DOHH2 (cell line): Measurements from ENCODE around the gene ZNF429.

Source experiments
- H3F3A ChIP-seq: fragments of 200-600 bp; sonication (generic), shearing (Covaris generic); 2 replicates; pipeline ENCODE4 v1.6.0; 2016; ENCODE audit warnings: antibody characterized with exemption, mild to moderate bottlenecking; ENCODE audit not compliant: control insufficient read depth, insufficient read depth
- H3K27ac ChIP-seq: fragments of 200-600 bp; sonication (generic); 2 replicates; pipeline ENCODE4 v1.5.1; 2014; ENCODE audit warnings: low read depth, mild to moderate bottlenecking, low read length, moderate library complexity
- H3K27me3 ChIP-seq: fragments of 200-600 bp; sonication (generic); 2 replicates; pipeline ENCODE4 v1.6.1; 2014; ENCODE audit warnings: mild to moderate bottlenecking, low read length, mixed read lengths; ENCODE audit not compliant: control insufficient read depth
- H3K36me3 ChIP-seq: fragments of 200-600 bp; sonication (generic); 2 replicates; pipeline ENCODE4 v1.6.1; 2014; ENCODE audit warnings: mild to moderate bottlenecking, low read length, moderate library complexity, mixed read lengths; ENCODE audit not compliant: control insufficient read depth
- H3K4me1 ChIP-seq: fragments of 200-600 bp; sonication (generic); 2 replicates; pipeline ENCODE4 v1.6.1; 2014; ENCODE audit warnings: mild to moderate bottlenecking, low read length, mixed read lengths; ENCODE audit not compliant: control insufficient read depth
- H3K4me2 ChIP-seq: fragments of 200-600 bp; sonication (generic); 2 replicates; pipeline ENCODE4 v1.6.0; 2014; ENCODE audit warnings: mild to moderate bottlenecking, low read length, moderate library complexity
- H3K4me3 ChIP-seq: fragments of 200-600 bp; sonication (generic); 2 replicates; pipeline ENCODE4 v1.5.1; 2014; ENCODE audit warnings: mild to moderate bottlenecking, low read length, mixed read lengths
- H3K79me2 ChIP-seq: fragments of 200-600 bp; sonication (generic); 2 replicates; pipeline ENCODE4 v1.6.1; 2014; ENCODE audit warnings: mild to moderate bottlenecking, low read length, mixed read lengths; ENCODE audit not compliant: control insufficient read depth
- H3K9me2 ChIP-seq: fragments of 200-600 bp; sonication (generic); replicated peaks from 2 replicates; pipeline ENCODE4 v1.6.1; 2014; ENCODE audit warnings: mild to moderate bottlenecking, low read length, mixed read lengths; ENCODE audit not compliant: control insufficient read depth
- H3K9me3 ChIP-seq: fragments of 200-600 bp; sonication (generic); 2 replicates; pipeline ENCODE4 v1.6.1; 2014; ENCODE audit warnings: antibody characterized with exemption, low read length, mixed read lengths; ENCODE audit not compliant: control insufficient read depth, insufficient read depth
- H4K20me1 ChIP-seq: fragments of 200-600 bp; sonication (generic); 2 replicates; pipeline ENCODE4 v1.6.0; 2014; ENCODE audit warnings: low read depth, mild to moderate bottlenecking, antibody characterized with exemption, low read length, moderate library complexity; ENCODE audit not compliant: control insufficient read depth, insufficient read depth
- CTCF ChIP-seq: fragments of 200-600 bp; sonication (generic); IDR thresholded peaks from one replicate; pipeline ENCODE4 v1.5.1; 2014; ENCODE audit warnings: antibody characterized with exemption, mild to moderate bottlenecking, low read depth, low read length; ENCODE audit not compliant: poor library complexity, severe bottlenecking
- EZH2phosphoT487 ChIP-seq: fragments of 200-600 bp; sonication (generic); IDR thresholded peaks from 2 replicates; pipeline ENCODE4 v1.6.1; 2017; ENCODE audit warnings: borderline replicate concordance, mild to moderate bottlenecking, antibody characterized with exemption, low read length, moderate library complexity, mixed read lengths

ZNF429 gene

GRCh38 chr19:21569494-21569865 is 64.1 kb downstream of the ZNF429 start:
- no peak for TF ChIP-seq EZH2phosphoT487
- Histone ChIP-seq H3F3A (no peaks in the 10 kb centered on the region), H3K27me3 (no peaks in the 10 kb centered on the region), H3K79me2 (no peaks in the 10 kb centered on the region), H3K27ac (no peak overlapping the region), H3K36me3 (no peaks in the 10 kb centered on the region), H4K20me1 (no peaks in the 10 kb centered on the region), H3K4me3 (no peak overlapping the region), H3K9me3 (peaks cover 16% of the 10 kb centered on the region; the same call in 1 of the 2 replicates), H3K9me2 (no peaks in the 10 kb centered on the region), H3K4me1 (no peaks in the 10 kb centered on the region), H3K4me2 (no peak overlapping the region)

GRCh38 chr19:21571316-21571715 is 65.9 kb downstream of the ZNF429 start:
- Histone ChIP-seq H3K36me3 (no peaks in the 10 kb centered on the region), H4K20me1 (no peaks in the 10 kb centered on the region), H3K9me2 (no peaks in the 10 kb centered on the region), H3K27me3 (no peaks in the 10 kb centered on the region), H3K4me3 (no peak overlapping the region), H3K79me2 (no peaks in the 10 kb centered on the region), H3F3A (no peaks in the 10 kb centered on the region), H3K27ac (no peak overlapping the region), H3K4me1 (no peaks in the 10 kb centered on the region), H3K9me3 (peaks cover 16% of the 10 kb centered on the region; the same call in 1 of the 2 replicates), H3K4me2 (no peak overlapping the region)
- TF ChIP-seq CTCF (no peak), EZH2phosphoT487 (no peak)

- no peak overlapping the region for H3K27ac ChIP-seq
- H3K27me3 ChIP-seq: no peaks in the 10 kb centered on the region
- no peaks in the 10 kb centered on the region for H3K36me3 ChIP-seq
- H3K9me3 ChIP-seq: peaks cover 13% of the 10 kb centered on the region; the same call in 1 of the 2 replicates
- TF ChIP-seq CTCF (no peak), EZH2phosphoT487 (no peak)
- H3K4me3 ChIP-seq: no peak overlapping the region
- no peaks in the 10 kb centered on the region for H3K79me2 ChIP-seq
- no peaks in the 10 kb centered on the region for H4K20me1 ChIP-seq
- H3F3A ChIP-seq: no peaks in the 10 kb centered on the region
- no peaks in the 10 kb centered on the region for H3K9me2 ChIP-seq
- H3K4me1 ChIP-seq: no peaks in the 10 kb centered on the region
- no peak overlapping the region for H3K4me2 ChIP-seq
These were observed 69.2 kb downstream of the ZNF429 start for GRCh38 chr19:21574607-21575006.

DNA sequence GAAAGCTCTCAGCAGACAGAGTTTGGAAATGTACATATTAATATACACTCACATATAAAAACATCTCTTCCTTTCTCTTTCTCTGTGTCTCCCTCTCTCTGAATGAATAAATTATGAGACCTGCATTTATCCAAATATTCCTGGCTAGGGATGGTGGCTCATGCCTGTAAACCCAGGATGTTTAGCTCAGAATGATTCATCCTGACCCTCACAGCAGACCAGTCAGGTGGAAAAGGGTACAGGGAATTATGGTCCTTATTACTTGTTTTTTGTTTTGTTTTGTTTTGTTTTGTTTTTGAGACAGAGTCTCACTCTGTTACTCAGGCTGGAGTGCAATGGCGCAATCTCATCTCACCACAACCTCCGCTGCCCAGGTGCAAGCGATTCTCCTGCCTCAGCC is 71.1 kb downstream of the ZNF429 start:
- TF ChIP-seq EZH2phosphoT487 (no peak), CTCF (no peak)
- H3K4me3 ChIP-seq: no peak overlapping the region
- H3K79me2 ChIP-seq: no peaks in the 10 kb centered on the region
- H3K9me2 ChIP-seq: no peaks in the 10 kb centered on the region
- peaks cover 6% of the 10 kb centered on the region; the same call in 1 of the 2 replicates for H3K9me3 ChIP-seq
- no peaks in the 10 kb centered on the region for H3K36me3 ChIP-seq
- no peaks in the 10 kb centered on the region for H3K27me3 ChIP-seq
- no peaks in the 10 kb centered on the region for H4K20me1 ChIP-seq
- no peaks in the 10 kb centered on the region for H3F3A ChIP-seq
- no peak overlapping the region for H3K4me2 ChIP-seq
- no peak overlapping the region for H3K27ac ChIP-seq
- no peaks in the 10 kb centered on the region for H3K4me1 ChIP-seq
